ENCODE measurements around the gene DHRS12.
A peak's percentile ranks its signal among the peaks of the same experiment; 100 is the strongest.

The DHRS12 gene

GRCh38 chr13:51803422-51804294 lies at the start of gene DHRS12:
TSS of gene DHRS12 (minus strand) at chr13:51804163. CDS start at chr13:51799659, 4,504 bp downstream.
- DNase-seq (ENCODE audit: low read depth) = peak; percentile 61

GRCh38 chr13:51849145-51850101 lies 45.5 kb upstream of the DHRS12 start:
- DNase-seq (ENCODE audit: low read depth) = no peak

- DNase-seq (ENCODE audit: low read depth) = no peak
Measured at GRCh38 chr13:51848674-51849073, 44.7 kb upstream of the DHRS12 start.

GRCh38 chr13:51846756-51847155 lies 42.8 kb upstream of the DHRS12 start:
- DNase-seq (ENCODE audit: low read depth) = no peak

- no peak for DNase-seq (ENCODE audit: low read depth)
Measured at GRCh38 chr13:51845574-51846318, 41.8 kb upstream of the DHRS12 start.

- DNase-seq (ENCODE audit: low read depth) = no peak
Measured at GRCh38 chr13:51844862-51845573, 41.1 kb upstream of the DHRS12 start, which contains the start of gene TMEM272. TSS of gene TMEM272 (minus strand) at chr13:51845177. CDS start at chr13:51838530, 6,647 bp downstream.

GRCh38 chr13:51843529-51843928 lies 39.6 kb upstream of the DHRS12 start:
- DNase-seq (ENCODE audit: low read depth) = no peak

GRCh38 chr13:51841732-51842131 lies 37.8 kb upstream of the DHRS12 start:
- DNase-seq (ENCODE audit: low read depth) = no peak

- DNase-seq (ENCODE audit: low read depth) = no peak
Measured at GRCh38 chr13:51840917-51841316, 37.0 kb upstream of the DHRS12 start.

GRCh38 chr13:51839711-51840540 lies 36.0 kb upstream of the DHRS12 start:
- DNase-seq (ENCODE audit: low read depth) = no peak

GRCh38 chr13:51838240-51838846 lies 34.4 kb upstream of the DHRS12 start:
- DNase-seq (ENCODE audit: low read depth) = no peak

- no peak for DNase-seq (ENCODE audit: low read depth)
Measured at GRCh38 chr13:51837016-51837415, 33.1 kb upstream of the DHRS12 start.

- DNase-seq (ENCODE audit: low read depth) = no peak
Measured at GRCh38 chr13:51834581-51835171, 30.7 kb upstream of the DHRS12 start.

- no peak for DNase-seq (ENCODE audit: low read depth)
Measured at GRCh38 chr13:51833980-51834379, 30.0 kb upstream of the DHRS12 start.

GRCh38 chr13:51832471-51833152 lies 28.6 kb upstream of the DHRS12 start:
- no peak for DNase-seq (ENCODE audit: low read depth)

- DNase-seq (ENCODE audit: low read depth) = no peak
Measured at GRCh38 chr13:51831519-51831918, 27.6 kb upstream of the DHRS12 start.

GRCh38 chr13:51829568-51829899 lies 25.6 kb upstream of the DHRS12 start:
- DNase-seq (ENCODE audit: low read depth) = no peak

GRCh38 chr13:51828730-51829567 lies 25.0 kb upstream of the DHRS12 start:
- no peak for DNase-seq (ENCODE audit: low read depth)
